Ectodermal cell (in vitro differentiated cells): Measurements from ENCODE around the gene NECAB3.

Experiments
- H3K27ac ChIP-seq: 2 replicates; pipeline ENCODE4 v1.7.0; 2013; ENCODE audit warnings: mild to moderate bottlenecking, low read depth, low read length; ENCODE audit not compliant: insufficient read depth, poor library complexity, severe bottlenecking
- H3K27me3 ChIP-seq: 2 replicates; pipeline ENCODE4 v1.7.0; 2013; ENCODE audit warnings: mild to moderate bottlenecking, low read length; ENCODE audit not compliant: insufficient read depth, control insufficient read depth, poor library complexity, severe bottlenecking
- H3K36me3 ChIP-seq: one replicate; pipeline ENCODE4 v1.7.0; 2013; ENCODE audit warnings: low read length; ENCODE audit not compliant: control insufficient read depth, insufficient read depth
- H3K4me1 ChIP-seq: one replicate; pipeline ENCODE4 v1.7.0; 2013; ENCODE audit warnings: low read length; ENCODE audit not compliant: control insufficient read depth, insufficient read depth
- H3K4me3 ChIP-seq: 2 replicates; pipeline ENCODE4 v1.7.0; 2013; ENCODE audit warnings: low read depth, low read length, control low read depth; ENCODE audit not compliant: insufficient read depth
- H3K9me3 ChIP-seq: 2 replicates; pipeline ENCODE4 v1.7.0; 2013; ENCODE audit warnings: mild to moderate bottlenecking, low read length, moderate library complexity; ENCODE audit not compliant: control insufficient read depth
- WGBS, 2 experiments: methylation state at CpG; one replicate each; pipeline ENCODE4 v1.1.7; 2013; ENCODE audit warnings: missing lambda C conversion rate in 2 of 2; 5-methylcytosine and 5-hydroxymethylcytosine counted together

The NECAB3 gene

GRCh38 chr20:33677991-33678702 lies 3.9 kb upstream of the NECAB3 start:
- Histone ChIP-seq H3K4me1 (peaks cover 21% of the 10 kb centered on the region), H3K27me3 (no peaks in the 10 kb centered on the region), H3K9me3 (no peaks in the 10 kb centered on the region), H3K27ac (no peak overlapping the region), H3K36me3 (peaks cover 16% of the 10 kb centered on the region), H3K4me3 (no peak overlapping the region)
- WGBS, 2 experiments = 92% methylated on average over 15 of the region's 15 CpGs

GRCh38 chr20:33676652-33677645 lies 2.7 kb upstream of the NECAB3 start:
- Histone ChIP-seq H3K4me1 (peaks cover 26% of the 10 kb centered on the region), H3K27ac (no peak overlapping the region), H3K27me3 (no peaks in the 10 kb centered on the region), H3K36me3 (peaks cover 16% of the 10 kb centered on the region), H3K4me3 (no peak overlapping the region), H3K9me3 (no peaks in the 10 kb centered on the region)
- WGBS, 2 experiments = 95 to 96% methylated on average over 30 of the region's 31 CpGs

GRCh38 chr20:33676121-33676520 lies 1.9 kb upstream of the NECAB3 start:
- Histone ChIP-seq H3K9me3 (no peaks in the 10 kb centered on the region), H3K36me3 (peaks cover 16% of the 10 kb centered on the region), H3K27me3 (no peaks in the 10 kb centered on the region), H3K4me3 (no peak overlapping the region), H3K27ac (no peak overlapping the region), H3K4me1 (peaks cover 26% of the 10 kb centered on the region)
- WGBS, 2 experiments = 95% methylated on average over 11 of the region's 11 CpGs

DNA sequence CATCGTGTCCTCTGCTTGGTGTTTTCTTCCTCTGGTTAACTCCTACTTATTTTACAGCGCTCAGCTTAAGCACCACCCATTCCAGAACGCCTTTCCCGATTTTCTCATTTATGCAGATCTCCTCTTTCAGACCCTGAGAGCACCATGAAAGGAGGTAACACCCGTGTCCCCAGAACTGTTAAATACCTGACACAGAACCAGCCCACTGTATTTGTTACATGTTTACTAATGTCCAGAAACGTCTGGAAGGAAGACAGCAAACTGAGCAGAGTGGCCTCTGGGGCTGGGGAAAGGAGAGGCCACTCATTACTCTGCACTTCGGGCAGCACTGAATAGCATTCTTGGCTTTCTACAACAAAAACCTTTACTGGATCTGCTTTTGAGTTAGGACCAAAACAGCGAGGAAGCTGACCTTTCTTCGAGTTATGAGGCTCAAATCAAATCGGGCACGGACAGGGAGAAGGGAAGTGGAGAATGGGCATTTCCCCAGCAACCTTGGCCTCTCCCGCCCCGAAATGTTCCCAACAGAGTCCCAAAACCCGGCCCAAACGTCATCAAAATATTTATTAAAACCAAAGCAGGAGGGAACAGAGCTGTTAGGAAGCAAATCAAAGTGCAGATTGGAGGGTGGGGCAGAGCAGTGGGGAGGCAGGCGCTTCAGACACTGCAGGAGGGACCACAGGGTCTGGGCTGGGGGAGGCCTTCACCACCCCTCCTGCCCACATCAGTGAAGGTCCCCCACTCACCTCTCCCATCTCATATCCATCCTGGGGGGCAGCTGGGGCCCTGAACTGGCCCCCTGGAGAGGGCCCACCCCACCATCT lies 1.1 kb upstream of the NECAB3 start:
- H3K27me3 ChIP-seq = no peaks in the 10 kb centered on the region
- H3K36me3 ChIP-seq = peaks cover 13% of the 10 kb centered on the region
- peaks cover 26% of the 10 kb centered on the region for H3K4me1 ChIP-seq
- no peak overlapping the region for H3K4me3 ChIP-seq
- no peaks in the 10 kb centered on the region for H3K9me3 ChIP-seq
- H3K27ac ChIP-seq = no peak overlapping the region
- WGBS, 2 experiments = 54 to 55% methylated on average over 16 of the region's 16 CpGs

- 7% methylated on average over 29 of the region's 29 CpGs for WGBS, 2 experiments
- Histone ChIP-seq H3K9me3 (no peaks in the 10 kb centered on the region), H3K36me3 (peaks cover 7% of the 10 kb centered on the region), H3K27me3 (no peaks in the 10 kb centered on the region), H3K4me3 (peak overlapping the region; percentile 63), H3K4me1 (peaks cover 26% of the 10 kb centered on the region), H3K27ac (no peak overlapping the region)
Observed at GRCh38 chr20:33673410-33674293, 576 bp downstream of the NECAB3 start.

DNA sequence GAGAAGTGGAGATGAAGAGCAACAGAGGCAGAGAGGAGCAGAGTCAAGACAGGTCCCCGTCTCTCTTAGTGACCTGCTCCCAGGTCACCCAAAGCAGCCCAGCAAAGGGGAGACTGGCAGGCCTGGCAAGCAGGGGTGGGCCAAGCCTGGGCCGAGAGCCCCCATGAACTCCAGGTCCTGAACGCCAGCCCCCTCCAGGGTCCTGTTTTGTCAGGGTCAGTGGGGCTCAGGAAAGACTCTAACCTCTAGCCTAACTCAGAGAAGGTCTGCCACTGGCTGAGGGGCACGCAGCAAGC lies 1.2 kb downstream of the NECAB3 start:
- H3K9me3 ChIP-seq = no peaks in the 10 kb centered on the region
- WGBS, 2 experiments = 66 to 70% methylated on average over 4 of the region's 4 CpGs
- peaks cover 2% of the 10 kb centered on the region for H3K27me3 ChIP-seq
- H3K36me3 ChIP-seq = peaks cover 2% of the 10 kb centered on the region
- no peak overlapping the region for H3K27ac ChIP-seq
- H3K4me1 ChIP-seq = peaks cover 26% of the 10 kb centered on the region
- peak overlapping the region; percentile 63 for H3K4me3 ChIP-seq

GRCh38 chr20:33672426-33673113 lies 1.7 kb downstream of the NECAB3 start:
- Histone ChIP-seq H3K4me3 (no peak overlapping the region), H3K27ac (no peak overlapping the region), H3K9me3 (no peaks in the 10 kb centered on the region), H3K27me3 (peaks cover 6% of the 10 kb centered on the region), H3K4me1 (peaks cover 26% of the 10 kb centered on the region), H3K36me3 (no peaks in the 10 kb centered on the region)
- WGBS, 2 experiments = 59 to 61% methylated on average over 17 of the region's 17 CpGs

DNA sequence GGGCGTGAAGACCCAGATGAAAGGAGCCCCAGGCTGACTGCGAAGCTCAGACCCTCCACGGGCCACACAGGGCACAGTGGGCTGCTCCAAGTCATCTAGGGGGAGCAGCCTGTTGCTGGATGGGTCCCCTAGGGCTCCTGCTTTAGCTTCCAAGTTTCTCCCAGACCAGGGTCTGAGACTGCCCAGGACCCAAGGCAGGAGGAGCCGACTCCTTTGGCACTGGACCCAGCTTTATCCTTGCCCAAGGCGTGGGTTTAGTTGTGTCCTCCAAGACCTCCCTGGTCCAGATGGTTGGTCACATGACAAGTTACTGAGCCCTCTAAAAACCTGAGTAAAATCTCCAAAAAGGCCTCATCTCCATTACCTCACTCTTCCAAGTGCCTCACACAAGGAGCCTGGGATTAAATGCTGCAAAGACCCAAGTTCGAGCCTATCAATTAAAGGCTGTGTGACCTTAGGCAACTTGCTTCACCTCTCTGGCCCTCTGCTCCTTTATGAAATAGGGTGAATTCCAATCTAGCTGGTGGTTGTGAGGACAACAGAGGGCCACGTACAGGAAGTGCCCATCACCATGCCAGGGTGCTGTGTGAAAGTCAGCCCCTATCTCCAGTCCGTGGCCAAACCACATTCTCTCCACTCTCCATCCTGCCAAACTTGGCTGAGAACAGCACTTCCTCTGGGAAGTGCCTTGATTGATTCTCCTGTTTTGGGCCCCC lies 2.5 kb downstream of the NECAB3 start:
- 93 to 94% methylated on average over 8 of the region's 8 CpGs for WGBS, 2 experiments
- no peak overlapping the region for H3K4me3 ChIP-seq
- peaks cover 26% of the 10 kb centered on the region for H3K4me1 ChIP-seq

More for the DNA sequence above, 2.5 kb downstream of the NECAB3 start:
- Histone ChIP-seq H3K9me3 (no peaks in the 10 kb centered on the region), H3K36me3 (no peaks in the 10 kb centered on the region), H3K27ac (no peak overlapping the region), H3K27me3 (peaks cover 14% of the 10 kb centered on the region)
